22Rv1 (cell line): Measurements from ENCODE around the gene NINL.

Experiments used
- CTCF ChIP-seq: fragments of 450-650 bp; IDR thresholded peaks from 2 replicates; pipeline ENCODE4 v1.5.1; 2017; ENCODE audit warnings: mild to moderate bottlenecking
- ZFX ChIP-seq: fragments of 450-650 bp; IDR thresholded peaks from 2 replicates; pipeline ENCODE4 v1.6.1; 2017; ENCODE audit warnings: antibody characterized with exemption, borderline replicate concordance

GRCh38 chr20:25532015-25532751 lies 53.1 kb downstream of the NINL start:
- no peak for TF ChIP-seq CTCF
- TF ChIP-seq ZFX = no peak
